ENCODE data around the gene ZMIZ1. TPM values are rescaled to one million over a fixed set of nuclear protein-coding genes. Genes with fewer than 3 reads are reported as not detected.

The ZMIZ1 gene
- total RNA-seq, 1 donor from 2014 or later, result 93.9 TPM

- no peaks in the 10 kb centered on the region for H3K4me1 Mint-ChIP-seq
- intact Hi-C loops (cut with micrococcal nuclease), result no loop called here
- H3K27me3 Mint-ChIP-seq, result no peaks in the 10 kb centered on the region
- TF ChIP-seq, protein P1, sequence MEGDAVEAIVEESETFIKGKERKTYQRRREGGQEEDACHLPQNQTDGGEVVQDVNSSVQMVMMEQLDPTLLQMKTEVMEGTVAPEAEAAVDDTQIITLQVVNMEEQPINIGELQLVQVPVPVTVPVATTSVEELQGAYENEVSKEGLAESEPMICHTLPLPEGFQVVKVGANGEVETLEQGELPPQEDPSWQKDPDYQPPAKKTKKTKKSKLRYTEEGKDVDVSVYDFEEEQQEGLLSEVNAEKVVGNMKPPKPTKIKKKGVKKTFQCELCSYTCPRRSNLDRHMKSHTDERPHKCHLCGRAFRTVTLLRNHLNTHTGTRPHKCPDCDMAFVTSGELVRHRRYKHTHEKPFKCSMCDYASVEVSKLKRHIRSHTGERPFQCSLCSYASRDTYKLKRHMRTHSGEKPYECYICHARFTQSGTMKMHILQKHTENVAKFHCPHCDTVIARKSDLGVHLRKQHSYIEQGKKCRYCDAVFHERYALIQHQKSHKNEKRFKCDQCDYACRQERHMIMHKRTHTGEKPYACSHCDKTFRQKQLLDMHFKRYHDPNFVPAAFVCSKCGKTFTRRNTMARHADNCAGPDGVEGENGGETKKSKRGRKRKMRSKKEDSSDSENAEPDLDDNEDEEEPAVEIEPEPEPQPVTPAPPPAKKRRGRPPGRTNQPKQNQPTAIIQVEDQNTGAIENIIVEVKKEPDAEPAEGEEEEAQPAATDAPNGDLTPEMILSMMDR (IDR thresholded peaks at IDR 0.05), result no peak
- DNase-seq (no peak), ATAC-seq (ENCODE audit: low read depth) (no peak)
- no peak overlapping the region for H3K27ac Mint-ChIP-seq
- no peak overlapping the region for H3K4me3 Mint-ChIP-seq
- ChIA-PET CTCF (no interaction called here), POLR2A (no interaction called here)
- H3K9me3 Mint-ChIP-seq, result no peaks in the 10 kb centered on the region
- no peaks in the 10 kb centered on the region for H3K36me3 Mint-ChIP-seq (ENCODE audit: low read depth)
These were observed 138.3 kb downstream of the ZMIZ1 start for GRCh38 chr10:79207096-79207357.

DNA sequence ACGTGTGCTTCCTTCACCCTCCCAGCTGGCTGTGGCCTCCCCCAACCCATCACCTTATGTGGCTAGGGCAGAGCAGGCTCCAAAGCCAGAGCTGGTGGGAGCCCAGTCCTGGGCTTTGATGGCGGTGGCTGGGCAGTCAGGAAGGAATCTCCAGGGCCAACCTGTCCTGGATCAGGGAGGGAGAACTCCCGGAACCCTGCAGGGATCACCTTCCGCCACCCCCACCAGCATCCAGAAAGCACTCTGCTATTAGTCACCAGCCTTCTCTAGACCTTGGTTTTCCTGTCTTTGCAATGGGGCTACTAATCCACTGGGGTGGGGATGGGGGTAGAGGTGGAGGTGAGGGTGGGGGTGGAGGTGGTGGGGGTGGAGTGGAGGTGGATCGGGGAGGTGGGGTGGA, 139.0 kb downstream of the ZMIZ1 start:
- no peaks in the 10 kb centered on the region for H3K9me3 Mint-ChIP-seq
- CTCF ChIA-PET, result no interaction called here
- no peaks in the 10 kb centered on the region for H3K4me1 Mint-ChIP-seq
- H3K27ac Mint-ChIP-seq, result no peak overlapping the region
- no peak overlapping the region for H3K4me3 Mint-ChIP-seq
- POLR2A ChIA-PET, result no interaction called here
- intact Hi-C loops (cut with micrococcal nuclease), result no loop called here
- DNase-seq, result no peak
- H3K27me3 Mint-ChIP-seq, result no peaks in the 10 kb centered on the region
- no peak for ATAC-seq (ENCODE audit: low read depth)
- H3K36me3 Mint-ChIP-seq (ENCODE audit: low read depth), result no peaks in the 10 kb centered on the region
- TF ChIP-seq, protein P1 (IDR thresholded peaks at IDR 0.05), result no peak

GRCh38 chr10:79208251-79208983, 139.7 kb downstream of the ZMIZ1 start:
- Mint-ChIP-seq H3K27me3 (no peaks in the 10 kb centered on the region), H3K4me3 (no peak overlapping the region), H3K36me3 (ENCODE audit: low read depth) (no peaks in the 10 kb centered on the region), H3K4me1 (no peaks in the 10 kb centered on the region), H3K27ac (no peak overlapping the region), H3K9me3 (no peaks in the 10 kb centered on the region)
- no peak for DNase-seq
- TF ChIP-seq, protein P1 (IDR thresholded peaks at IDR 0.05), result no peak
- ChIA-PET CTCF (no interaction called here), POLR2A (no interaction called here)
- ATAC-seq (ENCODE audit: low read depth), result no peak
- intact Hi-C loops (cut with micrococcal nuclease), result no loop called here

DNA sequence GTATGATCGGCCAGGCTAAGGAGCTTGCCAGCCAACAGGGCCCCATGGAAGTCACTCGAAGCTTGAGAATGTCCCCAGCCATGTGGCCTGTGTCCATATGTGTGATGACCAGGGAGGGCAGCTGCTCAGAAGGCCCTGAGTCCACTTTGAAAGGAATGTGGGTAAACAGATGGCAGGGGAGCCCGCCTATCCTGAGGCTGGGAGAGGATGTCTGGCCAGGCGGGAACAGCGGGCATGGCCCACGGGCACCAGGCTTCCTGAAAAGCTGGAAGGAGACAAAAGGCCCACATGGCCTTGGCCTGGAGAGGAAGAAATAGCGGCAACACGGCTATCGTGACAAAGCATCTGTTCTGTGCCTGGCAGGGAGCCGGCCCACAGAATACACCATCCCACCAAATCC, 140.6 kb downstream of the ZMIZ1 start:
- CTCF ChIA-PET, result no interaction called here
- intact Hi-C loops (cut with micrococcal nuclease), result no loop called here
- H3K36me3 Mint-ChIP-seq (ENCODE audit: low read depth), result no peaks in the 10 kb centered on the region
- H3K4me3 Mint-ChIP-seq, result no peak overlapping the region
- no peak overlapping the region for H3K27ac Mint-ChIP-seq
- H3K4me1 Mint-ChIP-seq, result no peaks in the 10 kb centered on the region
- no peaks in the 10 kb centered on the region for H3K9me3 Mint-ChIP-seq
- no peaks in the 10 kb centered on the region for H3K27me3 Mint-ChIP-seq
- no peak for DNase-seq
- ATAC-seq (ENCODE audit: low read depth), result no peak
- TF ChIP-seq, protein P1 (IDR thresholded peaks at IDR 0.05), result no peak
- POLR2A ChIA-PET, result interaction anchor here (0.5 kb wide), 1 partner anchor 12 kb away, joined by 3 read pairs; no protein-coding TSS in a partner anchor

DNA sequence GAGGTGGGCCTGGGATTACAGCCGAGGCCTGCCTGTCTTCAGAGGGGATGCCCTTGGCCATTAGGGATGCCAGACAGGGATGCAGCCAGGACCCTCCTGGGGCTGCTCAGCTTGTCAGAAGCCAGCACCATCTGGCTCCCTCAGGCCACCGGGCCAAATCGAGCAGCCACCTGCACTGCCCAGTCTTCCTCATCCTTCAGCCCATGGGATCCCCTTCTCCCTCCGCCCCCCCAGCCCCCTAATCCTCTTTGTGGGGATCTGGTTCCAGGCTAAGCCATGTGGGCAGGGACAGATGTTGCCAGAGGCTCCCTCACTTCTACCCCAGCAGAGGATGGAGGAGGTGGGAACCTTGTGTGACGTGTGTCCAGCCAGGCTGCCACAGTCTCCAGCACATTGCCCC, 141.1 kb downstream of the ZMIZ1 start:
- no peaks in the 10 kb centered on the region for H3K4me1 Mint-ChIP-seq
- no peak for DNase-seq
- POLR2A ChIA-PET, result no interaction called here

More for the DNA sequence above, 141.1 kb downstream of the ZMIZ1 start:
- H3K36me3 Mint-ChIP-seq (ENCODE audit: low read depth), result no peaks in the 10 kb centered on the region
- no peaks in the 10 kb centered on the region for H3K27me3 Mint-ChIP-seq
- TF ChIP-seq, protein P1 (IDR thresholded peaks at IDR 0.05), result no peak
- H3K4me3 Mint-ChIP-seq, result no peak overlapping the region
- no peak for ATAC-seq (ENCODE audit: low read depth)
- H3K9me3 Mint-ChIP-seq, result no peaks in the 10 kb centered on the region
- H3K27ac Mint-ChIP-seq, result no peak overlapping the region
- intact Hi-C loops (cut with micrococcal nuclease), result no loop called here
- CTCF ChIA-PET, result no interaction called here
